MM.1S (cell line): ENCODE results near the gene PCIF1.

ENCODE experiments used
- DNase-seq: peaks from one replicate; pipeline ENCODE4 v3.0.0-alpha.2; 2015
- H2AFZ ChIP-seq: fragments of 300-600 bp; sonication (generic); 2 replicates; pipeline ENCODE4 v1.6.0; 2016; ENCODE audit warnings: antibody characterized with exemption, low read length
- H3F3A ChIP-seq: fragments of 300-600 bp; sonication (generic); 2 replicates; pipeline ENCODE4 v1.6.1; 2016; ENCODE audit warnings: mild to moderate bottlenecking, antibody characterized with exemption, low read length, moderate library complexity, mixed read lengths; ENCODE audit not compliant: insufficient read depth
- H3K27ac ChIP-seq: fragments of 300-600 bp; sonication (generic); 2 replicates; pipeline ENCODE4 v1.5.1; 2016; ENCODE audit warnings: mild to moderate bottlenecking, low read length
- H3K27me3 ChIP-seq: fragments of 300-600 bp; sonication (generic); replicated peaks from 2 replicates; pipeline ENCODE4 v1.6.0; 2016; ENCODE audit warnings: low read length; ENCODE audit not compliant: insufficient read depth
- H3K36me3 ChIP-seq: fragments of 300-600 bp; sonication (generic); replicated peaks from 2 replicates; pipeline ENCODE4 v1.6.1; 2016; ENCODE audit warnings: mild to moderate bottlenecking, low read length, mixed read lengths; ENCODE audit not compliant: insufficient read depth
- H3K4me1 ChIP-seq: fragments of 300-600 bp; sonication (generic); 2 replicates; pipeline ENCODE4 v1.6.1; 2016; ENCODE audit warnings: low read length, mixed read lengths
- H3K4me2 ChIP-seq: fragments of 300-600 bp; sonication (generic); 2 replicates; pipeline ENCODE4 v1.6.0; 2016; ENCODE audit warnings: low read depth, low read length
- H3K4me3 ChIP-seq: fragments of 300-600 bp; sonication (generic); 2 replicates; pipeline ENCODE4 v1.5.1; 2016; ENCODE audit warnings: low read length, mixed read lengths
- H3K79me2 ChIP-seq: fragments of 300-600 bp; sonication (generic); 2 replicates; pipeline ENCODE4 v1.6.1; 2016; ENCODE audit warnings: mixed run types, low read length, mixed read lengths
- H3K9ac ChIP-seq: fragments of 300-600 bp; sonication (generic); 2 replicates; pipeline ENCODE4 v1.6.1; 2016; ENCODE audit warnings: low read length, mixed read lengths
- H3K9me2 ChIP-seq: fragments of 300-600 bp; sonication (generic); replicated peaks from 2 replicates; pipeline ENCODE4 v1.6.1; 2016; ENCODE audit warnings: mild to moderate bottlenecking, low read length, mixed read lengths; ENCODE audit not compliant: insufficient read depth
- H3K9me3 ChIP-seq: fragments of 300-600 bp; sonication (generic); replicated peaks from 2 replicates; pipeline ENCODE4 v1.6.1; 2016; ENCODE audit warnings: mild to moderate bottlenecking, low read length, mixed read lengths; ENCODE audit not compliant: insufficient read depth
- H4K20me1 ChIP-seq: fragments of 300-600 bp; sonication (generic); 2 replicates; pipeline ENCODE4 v1.6.1; 2016; ENCODE audit warnings: mild to moderate bottlenecking, low read length, moderate library complexity, mixed read lengths; ENCODE audit not compliant: insufficient read depth
- EZH2 ChIP-seq: fragments of 300-600 bp; sonication (generic); optimal IDR thresholded peaks from 2 replicates; pipeline ENCODE3; 2017; ENCODE audit warnings: low read depth, mild to moderate bottlenecking, antibody characterized with exemption, low read length, mixed read lengths
- EZH2phosphoT487 ChIP-seq: fragments of 300-600 bp; sonication (generic); IDR thresholded peaks from 2 replicates; pipeline ENCODE4 v1.6.1; 2018; ENCODE audit warnings: antibody characterized with exemption, low read length
- TF ChIP-seq, protein P1 (sequence below): fragments of 300-600 bp; sonication (generic); IDR thresholded peaks from 2 replicates; pipeline ENCODE4 v1.5.1; 2016; ENCODE audit warnings: antibody characterized with exemption, low read length, mixed read lengths

The PCIF1 gene

DNA sequence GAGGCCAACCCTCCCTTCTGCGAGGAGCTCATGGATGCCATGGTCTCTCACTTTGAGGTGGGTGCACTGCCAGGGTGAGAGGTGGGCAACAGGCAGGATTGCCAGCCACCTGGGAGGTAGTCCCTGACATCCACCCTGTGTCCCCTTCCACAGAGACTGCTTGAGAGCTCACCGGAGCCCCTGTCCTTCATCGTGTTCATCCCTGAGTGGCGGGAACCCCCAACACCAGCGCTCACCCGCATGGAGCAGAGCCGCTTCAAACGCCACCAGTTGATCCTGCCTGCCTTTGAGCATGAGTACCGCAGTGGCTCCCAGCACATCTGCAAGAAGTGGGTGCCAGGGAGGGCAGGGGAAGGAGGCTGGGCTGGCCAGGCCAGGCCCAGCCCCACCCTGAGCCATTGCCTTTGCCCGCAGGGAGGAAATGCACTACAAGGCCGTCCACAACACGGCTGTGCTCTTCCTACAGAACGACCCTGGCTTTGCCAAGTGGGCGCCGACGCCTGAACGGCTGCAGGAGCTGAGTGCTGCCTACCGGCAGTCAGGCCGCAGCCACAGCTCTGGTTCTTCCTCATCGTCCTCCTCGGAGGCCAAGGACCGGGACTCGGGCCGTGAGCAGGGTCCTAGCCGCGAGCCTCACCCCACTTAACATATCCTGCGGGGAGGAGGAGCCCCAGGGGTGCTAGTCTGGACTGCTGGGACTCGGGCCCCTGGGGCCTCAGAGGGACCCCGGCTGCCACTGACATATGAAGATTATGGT is 12.8 kb downstream of the PCIF1 start:
- no peaks in the 10 kb centered on the region; the same call in 1 of the 2 replicates for H3K36me3 ChIP-seq
- H3K9me3 ChIP-seq: no peaks in the 10 kb centered on the region
- no peak overlapping the region for H3K4me3 ChIP-seq
- no peaks in the 10 kb centered on the region for H3K27me3 ChIP-seq
- H4K20me1 ChIP-seq: no peaks in the 10 kb centered on the region
- H2AFZ ChIP-seq: no peak overlapping the region
- H3K4me2 ChIP-seq: no peak overlapping the region
- H3K9ac ChIP-seq: no peak overlapping the region
- H3K9me2 ChIP-seq: no peaks in the 10 kb centered on the region
- no peaks in the 10 kb centered on the region for H3F3A ChIP-seq
- TF ChIP-seq, protein P1, sequence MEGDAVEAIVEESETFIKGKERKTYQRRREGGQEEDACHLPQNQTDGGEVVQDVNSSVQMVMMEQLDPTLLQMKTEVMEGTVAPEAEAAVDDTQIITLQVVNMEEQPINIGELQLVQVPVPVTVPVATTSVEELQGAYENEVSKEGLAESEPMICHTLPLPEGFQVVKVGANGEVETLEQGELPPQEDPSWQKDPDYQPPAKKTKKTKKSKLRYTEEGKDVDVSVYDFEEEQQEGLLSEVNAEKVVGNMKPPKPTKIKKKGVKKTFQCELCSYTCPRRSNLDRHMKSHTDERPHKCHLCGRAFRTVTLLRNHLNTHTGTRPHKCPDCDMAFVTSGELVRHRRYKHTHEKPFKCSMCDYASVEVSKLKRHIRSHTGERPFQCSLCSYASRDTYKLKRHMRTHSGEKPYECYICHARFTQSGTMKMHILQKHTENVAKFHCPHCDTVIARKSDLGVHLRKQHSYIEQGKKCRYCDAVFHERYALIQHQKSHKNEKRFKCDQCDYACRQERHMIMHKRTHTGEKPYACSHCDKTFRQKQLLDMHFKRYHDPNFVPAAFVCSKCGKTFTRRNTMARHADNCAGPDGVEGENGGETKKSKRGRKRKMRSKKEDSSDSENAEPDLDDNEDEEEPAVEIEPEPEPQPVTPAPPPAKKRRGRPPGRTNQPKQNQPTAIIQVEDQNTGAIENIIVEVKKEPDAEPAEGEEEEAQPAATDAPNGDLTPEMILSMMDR: no peak
- TF ChIP-seq EZH2phosphoT487 (no peak), EZH2 (no peak)
- DNase-seq: no peak
- no peaks in the 10 kb centered on the region for H3K79me2 ChIP-seq
- H3K4me1 ChIP-seq: no peaks in the 10 kb centered on the region
- no peak overlapping the region for H3K27ac ChIP-seq

- no peak for TF ChIP-seq EZH2phosphoT487
- TF ChIP-seq EZH2: no peak
- TF ChIP-seq, protein P1: no peak
- Histone ChIP-seq H3K4me3 (no peak overlapping the region), H3K9ac (no peak overlapping the region), H3F3A (no peaks in the 10 kb centered on the region), H3K4me2 (no peak overlapping the region), H3K4me1 (no peaks in the 10 kb centered on the region), H3K27me3 (no peaks in the 10 kb centered on the region), H3K36me3 (no peaks in the 10 kb centered on the region; the same call in 1 of the 2 replicates), H3K79me2 (no peaks in the 10 kb centered on the region), H4K20me1 (no peaks in the 10 kb centered on the region), H3K9me2 (no peaks in the 10 kb centered on the region), H3K9me3 (no peaks in the 10 kb centered on the region), H2AFZ (no peak overlapping the region), H3K27ac (no peak overlapping the region)
- no peak for DNase-seq
Measured at GRCh38 chr20:45948261-45948733, 13.8 kb downstream of the PCIF1 start.

DNA sequence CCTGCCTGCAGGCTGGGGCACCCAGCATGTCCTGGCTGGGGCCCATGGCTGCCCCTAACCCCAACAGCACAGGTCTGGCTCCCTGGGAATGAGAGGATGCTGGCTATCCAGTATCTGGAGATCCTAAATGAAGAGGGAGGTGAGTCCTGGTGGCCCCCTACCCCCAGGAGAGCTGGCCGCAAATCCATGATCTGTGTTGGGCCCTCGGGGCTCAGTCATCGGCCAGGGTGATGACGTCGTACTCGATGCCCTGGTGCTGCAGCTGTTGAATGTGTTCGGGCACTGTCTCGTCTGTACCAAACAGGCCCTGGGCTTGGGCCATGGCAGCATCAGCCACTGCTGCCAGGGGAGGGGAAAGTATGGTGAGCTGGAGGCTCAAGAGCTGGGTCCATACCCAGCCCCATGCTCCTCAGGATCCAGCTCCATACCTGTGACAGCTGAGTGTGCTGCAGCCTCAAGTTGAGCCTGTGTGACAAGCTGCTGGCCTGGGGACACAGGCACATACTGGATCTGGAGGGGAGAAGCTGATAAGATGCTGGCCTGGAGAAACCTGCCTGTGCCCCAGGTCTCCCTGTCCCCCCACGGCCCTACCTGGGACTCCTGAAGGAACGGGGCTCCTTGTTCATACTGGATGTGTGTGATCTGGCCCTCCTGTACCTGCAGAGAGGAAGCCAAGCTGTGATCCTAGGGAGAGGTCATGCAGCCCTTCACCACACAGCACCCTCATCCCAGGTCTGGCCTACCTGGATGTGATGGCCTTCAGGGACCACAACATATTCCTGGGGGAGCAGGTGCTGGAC is 14.5 kb downstream of the PCIF1 start:
- Histone ChIP-seq H3K9me3 (no peaks in the 10 kb centered on the region), H3K4me2 (no peak overlapping the region), H3K9me2 (no peaks in the 10 kb centered on the region), H3K27ac (no peak overlapping the region), H3K9ac (no peak overlapping the region), H3F3A (no peaks in the 10 kb centered on the region), H3K79me2 (no peaks in the 10 kb centered on the region), H3K27me3 (no peaks in the 10 kb centered on the region), H3K4me3 (no peak overlapping the region), H4K20me1 (no peaks in the 10 kb centered on the region), H2AFZ (no peak overlapping the region), H3K4me1 (no peaks in the 10 kb centered on the region), H3K36me3 (no peaks in the 10 kb centered on the region; the same call in 1 of the 2 replicates)
- TF ChIP-seq, protein P1: no peak
- TF ChIP-seq EZH2: no peak
- TF ChIP-seq EZH2phosphoT487: no peak
- no peak for DNase-seq
